MCF 10A (cell line): ENCODE results near the gene ANO6. TPM values are rescaled to one million over a fixed set of nuclear protein-coding genes. Genes with fewer than 3 reads are reported as not detected.

ENCODE experiments used
- BruUV-seq: library from RNA; stranded (reverse); fragments of 400-500 nt; replicated peaks from 2 replicates; lab custom pipeline; 2021; lab: Mats Ljungman, UMichigan
- CTCF ChIA-PET: fragments of 300-600 bp; sonication (Branson Sonifier 250); formaldehyde crosslinking; extraction: SDS; loops from one replicate; lab custom pipeline; 2021; ENCODE audit warnings: antibody characterized with exemption, inconsistent platforms; lab: Yijun Ruan, JAX
- POLR2A ChIA-PET: fragments of 300-600, 350-650 bp; sonication (Branson Sonifier 250); formaldehyde crosslinking; extraction: SDS; loops from one replicate; lab custom pipeline; 2020; ENCODE audit warnings: antibody characterized with exemption, inconsistent platforms; lab: Yijun Ruan, JAX
- DNase-seq: peaks from one replicate; pipeline ENCODE4 v3.0.0-alpha.2; 2018; ENCODE audit not compliant: unreplicated experiment
- H3K27ac Mint-ChIP-seq: one replicate; pipeline ENCODE4 v1.8.0; 2022; ENCODE audit warnings: mild to moderate bottlenecking, low read depth, mixed read lengths; ENCODE audit not compliant: unreplicated experiment
- H3K27me3 Mint-ChIP-seq: one replicate; pipeline ENCODE4 v1.8.0; 2022; ENCODE audit warnings: mixed read lengths; ENCODE audit not compliant: insufficient read depth, unreplicated experiment
- H3K36me3 Mint-ChIP-seq: one replicate; pipeline ENCODE4 v1.8.0; 2022; ENCODE audit warnings: mild to moderate bottlenecking, moderate library complexity, mixed read lengths; ENCODE audit not compliant: insufficient read depth, unreplicated experiment
- H3K4me1 Mint-ChIP-seq: one replicate; pipeline ENCODE4 v1.8.0; 2022; ENCODE audit warnings: mixed read lengths; ENCODE audit not compliant: insufficient read depth, unreplicated experiment
- H3K4me3 Mint-ChIP-seq: one replicate; pipeline ENCODE4 v1.8.0; 2022; ENCODE audit warnings: mild to moderate bottlenecking, moderate library complexity, mixed read lengths; ENCODE audit not compliant: unreplicated experiment
- H3K9me3 Mint-ChIP-seq: one replicate; pipeline ENCODE4 v1.8.0; 2022; ENCODE audit warnings: mixed read lengths; ENCODE audit not compliant: unreplicated experiment
- CTCF ChIP-seq: fragments of 200-600 bp; IDR thresholded peaks from one replicate; pipeline ENCODE4 v1.8.0; 2022; ENCODE audit warnings: antibody characterized with exemption, mild to moderate bottlenecking; ENCODE audit not compliant: unreplicated experiment
- intact Hi-C: fragments of 100-400 bp; cut with micrococcal nuclease; formaldehyde crosslinking; loops from 2 replicates; pipeline ENCODE4 v1.14.1; 2022
- total RNA-seq: library from RNA; stranded (reverse); gene quantifications from 2 replicates; pipeline ENCODE4 v1.2.3, GENCODE V29; 2022

ANO6 gene
- total RNA-seq, 1 experiment from 2014 or later = 25.4 TPM

DNA sequence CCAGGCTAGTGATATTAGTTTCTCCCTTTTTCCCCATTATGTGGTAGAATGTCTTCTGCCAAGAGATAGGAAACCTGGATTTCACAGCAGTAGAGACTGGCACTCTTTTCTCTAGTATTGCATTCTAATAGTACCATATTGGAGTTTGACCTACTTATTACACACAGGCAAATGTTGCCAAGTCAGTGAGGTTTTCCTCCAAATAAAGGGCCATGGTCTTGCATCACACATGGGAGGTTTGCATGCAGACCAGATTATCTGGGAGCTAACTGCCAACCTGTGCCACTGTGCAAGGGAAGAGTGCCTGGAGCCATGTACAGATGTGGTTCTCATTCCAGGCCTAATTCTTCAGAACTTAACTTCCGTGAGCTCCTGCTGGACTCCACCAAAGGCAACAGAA lies 113.3 kb downstream of the ANO6 start:
- peaks cover 6% of the 10 kb centered on the region for H3K4me1 Mint-ChIP-seq
- ChIA-PET POLR2A (interaction anchor here (0.8 kb wide), 1 partner anchor 589 kb away, joined by 3 read pairs; no protein-coding TSS in a partner anchor), CTCF (no interaction called here)
- DNase-seq = peak; percentile 53
- H3K27me3 Mint-ChIP-seq = no peaks in the 10 kb centered on the region
- intact Hi-C loops = no loop called here
- BruUV-seq = no TSS peak
- H3K27ac Mint-ChIP-seq = no peak overlapping the region
- TF ChIP-seq CTCF = no peak
- no peaks in the 10 kb centered on the region for H3K9me3 Mint-ChIP-seq
- H3K4me3 Mint-ChIP-seq = no peak overlapping the region
- H3K36me3 Mint-ChIP-seq = no peaks in the 10 kb centered on the region

- Mint-ChIP-seq H3K36me3 (no peaks in the 10 kb centered on the region), H3K27me3 (no peaks in the 10 kb centered on the region), H3K4me1 (peaks cover 6% of the 10 kb centered on the region), H3K9me3 (no peaks in the 10 kb centered on the region), H3K27ac (no peak overlapping the region), H3K4me3 (no peak overlapping the region)
- CTCF ChIA-PET = interaction anchor here (0.6 kb wide), 1 partner anchor 286 kb away, joined by 3 read pairs; no protein-coding TSS in a partner anchor
- TF ChIP-seq CTCF = no peak
- POLR2A ChIA-PET = interaction anchor here (0.8 kb wide), 2 partner anchors 36 to 589 kb away, joined by 3 read pairs; no protein-coding TSS in a partner anchor
- no peak for DNase-seq
- intact Hi-C loops = no loop called here
- no TSS peak for BruUV-seq
Measured at GRCh38 chr12:45329702-45330101, 113.8 kb downstream of the ANO6 start.

- POLR2A ChIA-PET = interaction anchor here (1.1 kb wide), 1 partner anchor 18 kb away, joined by 3 read pairs; no protein-coding TSS in a partner anchor
- TF ChIP-seq CTCF = no peak
- no peak for DNase-seq
- Mint-ChIP-seq H3K4me3 (no peak overlapping the region), H3K9me3 (no peaks in the 10 kb centered on the region), H3K27me3 (no peaks in the 10 kb centered on the region), H3K36me3 (no peaks in the 10 kb centered on the region), H3K27ac (no peak overlapping the region), H3K4me1 (peaks cover 6% of the 10 kb centered on the region)
- intact Hi-C loops = no loop called here
- no TSS peak for BruUV-seq
- CTCF ChIA-PET = no interaction called here
Measured at GRCh38 chr12:45331552-45331951, 115.7 kb downstream of the ANO6 start.

DNA sequence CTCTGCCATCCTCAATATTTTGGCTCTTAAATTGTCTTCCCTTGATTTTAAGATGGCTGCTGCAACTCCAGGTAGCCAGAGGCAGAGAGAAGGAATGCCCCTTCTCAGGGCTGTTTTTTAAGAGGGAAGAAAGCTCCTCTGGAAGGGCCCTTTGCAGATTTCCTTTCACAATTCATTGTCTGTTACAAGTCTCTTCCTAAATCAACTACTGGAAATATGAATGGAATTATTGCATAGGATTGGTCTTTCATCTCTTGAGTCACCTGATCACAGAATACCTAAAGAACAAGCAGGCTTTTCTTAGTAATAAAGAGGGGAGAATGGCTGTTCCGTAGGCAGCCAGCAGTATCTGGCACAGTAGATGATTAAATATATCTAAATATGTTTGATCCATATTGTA lies 118.5 kb downstream of the ANO6 start:
- no peak for DNase-seq
- ChIA-PET CTCF (interaction anchor here (1.5 kb wide), 1 partner anchor 10 kb away, joined by 5 read pairs; no protein-coding TSS in a partner anchor), POLR2A (no interaction called here)
- Mint-ChIP-seq H3K27me3 (no peaks in the 10 kb centered on the region), H3K36me3 (no peaks in the 10 kb centered on the region), H3K27ac (no peak overlapping the region), H3K9me3 (no peaks in the 10 kb centered on the region), H3K4me3 (no peak overlapping the region), H3K4me1 (peaks cover 18% of the 10 kb centered on the region)
- no peak for TF ChIP-seq CTCF
- intact Hi-C loops = no loop called here
- no TSS peak for BruUV-seq
